Colonic mucosa (tissue), 4 donors: Measurements from ENCODE around the gene FOSL2. TPM values are rescaled to one million over a fixed set of nuclear protein-coding genes. Genes with fewer than 3 reads are reported as not detected.

Source experiments
- DNase-seq: peaks from one replicate; pipeline ENCODE4 v3.0.0-alpha.2; 2020
- H3K27ac ChIP-seq: fragments of 200-600 bp; one replicate; pipeline ENCODE4 v1.8.0; 2021
- H3K27me3 ChIP-seq: fragments of 200-600 bp; one replicate; pipeline ENCODE4 v1.8.0; 2021
- H3K36me3 ChIP-seq: fragments of 200-600 bp; one replicate; pipeline ENCODE4 v1.8.0; 2021
- H3K4me1 ChIP-seq: fragments of 200-600 bp; one replicate; pipeline ENCODE4 v1.8.0; 2021; ENCODE audit warnings: mild to moderate bottlenecking
- H3K4me3 ChIP-seq: fragments of 200-600 bp; one replicate; pipeline ENCODE4 v1.8.0; 2021
- H3K9ac ChIP-seq, 2 donors: one replicate each; pipeline ENCODE4 v1.7.0; 2013; ENCODE audit warnings: control low read depth in 2 of 2, low read depth in 2 of 2, low read length in 2 of 2
- H3K9me3 ChIP-seq: fragments of 200-600 bp; one replicate; pipeline ENCODE4 v1.8.0; 2021
- CTCF ChIP-seq: fragments of 200-600 bp; IDR thresholded peaks from one replicate; pipeline ENCODE4 v1.8.0; 2022; ENCODE audit warnings: antibody characterized with exemption, mild to moderate bottlenecking
- intact Hi-C: fragments of 100-400 bp; cut with DNase I; formaldehyde crosslinking; loops from one replicate; pipeline ENCODE4 v1.14.1; 2022
- total RNA-seq, 2 donors: library from RNA; stranded (reverse); fragmentation: NEBNext Ultra II Directional in 1 of 2; extraction: Animal tissue kit (Norgen Biotek cat#: 25700) in 1 of 2; gene quantifications; one replicate each; pipeline ENCODE4 v1.2.1, GENCODE V29; 2021
- donor health status: healthy.
- donor health status: DM: no; HTN: no; CAD: no.
- donor health status: DM: no; HTN: no; CAD: no.

Gene FOSL2
- total RNA-seq = 100 to 1,000 TPM in 1 of 2 donors, 10 to 100 TPM in 1; 74.2 to 142 TPM

GRCh38 chr2:28392297-28393113 lies at the start of gene FOSL2:
Gene FOSL2 (plus strand): TSS chr2:28392858. CDS start chr2:28393721, 863 bp downstream.
- DNase-seq = peak; percentile 98
- no peak for TF ChIP-seq CTCF
- Histone ChIP-seq H3K9me3 (no peaks in the 10 kb centered on the region), H3K27me3 (no peaks in the 10 kb centered on the region), H3K9ac (peak within 1 kb of the TSS; percentile 98 to 100), H3K4me1 (no peaks in the 10 kb centered on the region), H3K36me3 (no peaks in the 10 kb centered on the region), H3K4me3 (peak within 1 kb of the TSS; percentile 85), H3K27ac (peak within 1 kb of the TSS; percentile 100)
- intact Hi-C loops = loop anchor here (5.0 to 10.0 kb wide), 2 partner anchors 120 to 238 kb away; no protein-coding TSS in a partner anchor

GRCh38 chr2:28343184-28343942 lies 49.3 kb upstream of the FOSL2 start:
- H3K36me3 ChIP-seq = no peaks in the 10 kb centered on the region
- intact Hi-C loops = no loop called here
- H3K9ac ChIP-seq = no peak overlapping the region
- no peak for DNase-seq
- no peak for TF ChIP-seq CTCF
- no peaks in the 10 kb centered on the region for H3K4me1 ChIP-seq
- H3K9me3 ChIP-seq = no peaks in the 10 kb centered on the region
- H3K4me3 ChIP-seq = no peak overlapping the region
- H3K27me3 ChIP-seq = no peaks in the 10 kb centered on the region
- H3K27ac ChIP-seq = peak overlapping the region; percentile 60

- intact Hi-C loops = no loop called here
- Histone ChIP-seq H3K9ac (no peak overlapping the region), H3K4me3 (no peak overlapping the region), H3K4me1 (no peaks in the 10 kb centered on the region), H3K27me3 (no peaks in the 10 kb centered on the region), H3K9me3 (no peaks in the 10 kb centered on the region), H3K36me3 (no peaks in the 10 kb centered on the region), H3K27ac (no peak overlapping the region)
- DNase-seq = no peak
- TF ChIP-seq CTCF = no peak
These were observed 48.5 kb upstream of the FOSL2 start for GRCh38 chr2:28343971-28344715.

GRCh38 chr2:28344756-28345373 lies 47.8 kb upstream of the FOSL2 start:
- Histone ChIP-seq H3K36me3 (no peaks in the 10 kb centered on the region), H3K4me3 (no peak overlapping the region), H3K27ac (no peak overlapping the region), H3K9me3 (no peaks in the 10 kb centered on the region), H3K4me1 (no peaks in the 10 kb centered on the region), H3K27me3 (no peaks in the 10 kb centered on the region), H3K9ac (no peak overlapping the region)
- no peak for DNase-seq
- TF ChIP-seq CTCF = no peak
- intact Hi-C loops = no loop called here

- DNase-seq = no peak
- TF ChIP-seq CTCF = no peak
- intact Hi-C loops = no loop called here
- no peaks in the 10 kb centered on the region for H3K9me3 ChIP-seq
- no peaks in the 10 kb centered on the region for H3K36me3 ChIP-seq
- no peak overlapping the region for H3K9ac ChIP-seq
- H3K27ac ChIP-seq = no peak overlapping the region
- no peaks in the 10 kb centered on the region for H3K4me1 ChIP-seq
- H3K27me3 ChIP-seq = no peaks in the 10 kb centered on the region
- H3K4me3 ChIP-seq = no peak overlapping the region
These were observed 47.0 kb upstream of the FOSL2 start for GRCh38 chr2:28345619-28346018.
